Hematopoietic multipotent progenitor cell treated with erythropoietin and hydrocortisone succinate and interleukin-3 and kit ligand, for 6 days (in vitro differentiated cells): ENCODE results near the gene TP53I13.

ENCODE experiments used
- DNase-seq: peaks from one replicate; pipeline ENCODE4 v3.0.0-alpha.2; 2015

The TP53I13 gene

DNA sequence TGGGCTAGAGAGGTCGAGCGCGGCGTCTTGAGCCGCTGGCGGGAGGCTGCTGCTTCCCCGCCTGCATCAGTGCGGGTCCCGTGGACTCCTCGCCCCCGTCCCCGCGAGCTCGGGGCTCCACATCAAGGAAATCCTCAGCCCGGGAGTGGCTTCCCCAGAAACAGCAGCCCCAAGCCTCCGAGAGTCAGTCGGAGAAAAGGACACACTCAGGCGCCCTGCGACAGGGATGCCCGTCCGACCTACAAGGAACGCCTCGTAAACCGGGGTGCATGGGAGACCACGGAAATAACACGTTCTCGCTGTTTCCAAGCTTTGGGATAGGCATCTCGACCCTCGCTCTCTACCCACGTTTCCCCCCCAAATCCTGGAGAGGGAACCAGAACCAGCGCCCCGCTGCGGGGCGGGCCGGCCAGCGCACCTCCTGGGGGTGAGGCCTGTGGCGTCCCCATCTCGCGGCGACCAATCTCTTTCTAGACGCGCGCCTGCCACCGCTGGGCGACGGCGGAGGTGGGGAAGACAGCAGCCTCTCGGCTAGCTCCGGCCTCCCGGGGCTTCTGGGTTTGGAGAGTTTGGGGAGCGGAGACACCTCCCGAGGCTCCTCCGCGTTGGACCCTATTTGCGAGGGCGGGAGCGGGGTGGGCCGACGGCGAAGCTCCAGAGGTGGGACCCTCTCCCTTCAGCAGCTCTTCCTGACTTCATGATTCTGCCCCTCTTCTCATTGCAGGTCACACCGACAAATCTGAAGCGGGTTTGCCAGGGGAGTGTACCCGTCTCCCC is 759 bp upstream of the TP53I13 start:
- DNase-seq = peak; percentile 79

DNA sequence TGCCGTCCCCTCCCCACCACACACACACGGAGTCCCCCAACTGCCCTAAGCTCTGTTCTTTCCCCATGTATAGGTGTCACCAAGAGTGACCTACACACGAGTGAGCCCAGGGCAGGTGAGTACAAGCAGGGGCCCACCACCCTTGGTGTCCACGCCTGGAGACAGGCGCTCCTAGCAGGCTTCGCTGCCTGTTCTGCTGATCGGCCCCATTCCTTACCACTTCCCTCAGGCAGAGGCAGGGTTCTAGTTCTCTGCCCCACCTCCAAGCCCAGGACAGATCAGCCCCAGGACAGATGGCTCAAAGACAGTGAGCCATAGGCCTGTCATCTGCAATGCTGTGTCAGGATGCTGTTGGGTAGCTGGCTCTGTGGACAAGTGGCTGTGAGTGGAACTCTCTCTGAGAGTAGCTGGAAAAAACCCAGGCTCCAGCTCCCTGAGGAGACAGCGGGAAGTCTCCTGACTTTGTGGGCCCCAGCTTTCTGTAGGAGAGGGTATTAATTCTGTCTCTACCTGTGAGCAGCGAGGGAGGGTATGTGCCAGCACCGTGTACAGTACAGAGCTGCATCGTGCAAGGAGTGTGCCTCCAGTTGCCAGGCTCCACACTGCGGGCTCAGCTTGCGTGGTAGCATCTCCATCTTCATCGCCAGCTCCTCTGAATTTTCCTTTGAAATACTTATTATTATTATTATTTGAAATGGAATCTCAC is 897 bp downstream of the TP53I13 start:
- no peak for DNase-seq

DNA sequence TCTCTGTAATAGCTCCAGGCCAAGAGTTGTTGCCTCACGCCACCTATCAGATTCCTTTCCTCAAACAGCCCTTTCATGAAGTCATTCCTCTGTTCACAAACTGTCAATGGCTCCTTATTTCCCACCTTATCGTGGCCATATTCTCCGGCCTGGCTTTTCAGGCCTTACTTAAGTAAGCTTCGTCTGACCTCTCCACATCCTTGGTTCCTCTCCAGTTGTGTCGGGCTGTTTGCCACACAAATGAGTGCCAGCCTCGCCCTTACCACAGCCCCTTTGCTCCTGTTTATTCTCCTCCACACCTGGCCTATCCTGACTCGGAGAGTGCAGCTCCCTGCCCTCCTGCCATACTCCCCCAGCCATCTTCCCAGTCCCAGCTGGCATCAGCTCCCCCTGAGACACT is 2.0 kb downstream of the TP53I13 start:
- no peak for DNase-seq

DNA sequence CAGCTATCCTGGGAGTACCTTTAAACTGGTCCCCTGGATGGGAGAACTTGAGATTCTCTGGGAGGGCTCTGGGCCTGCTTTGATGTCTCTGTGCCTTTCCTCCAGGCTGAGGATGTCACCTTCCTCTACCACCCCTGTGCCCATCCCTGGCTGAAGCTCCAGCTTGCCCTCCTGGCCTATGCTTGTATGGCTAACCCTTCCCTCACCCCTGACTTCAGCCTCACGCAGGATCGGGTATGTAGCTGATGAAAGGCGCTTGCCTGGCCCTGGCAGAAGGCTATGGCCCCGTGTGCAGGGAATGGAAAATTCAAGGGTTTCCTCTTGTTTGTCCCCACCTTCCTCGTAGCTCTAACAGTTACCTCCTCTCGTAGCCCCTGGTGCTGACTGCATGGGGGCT is 3.0 kb downstream of the TP53I13 start:
- no peak for DNase-seq

DNA sequence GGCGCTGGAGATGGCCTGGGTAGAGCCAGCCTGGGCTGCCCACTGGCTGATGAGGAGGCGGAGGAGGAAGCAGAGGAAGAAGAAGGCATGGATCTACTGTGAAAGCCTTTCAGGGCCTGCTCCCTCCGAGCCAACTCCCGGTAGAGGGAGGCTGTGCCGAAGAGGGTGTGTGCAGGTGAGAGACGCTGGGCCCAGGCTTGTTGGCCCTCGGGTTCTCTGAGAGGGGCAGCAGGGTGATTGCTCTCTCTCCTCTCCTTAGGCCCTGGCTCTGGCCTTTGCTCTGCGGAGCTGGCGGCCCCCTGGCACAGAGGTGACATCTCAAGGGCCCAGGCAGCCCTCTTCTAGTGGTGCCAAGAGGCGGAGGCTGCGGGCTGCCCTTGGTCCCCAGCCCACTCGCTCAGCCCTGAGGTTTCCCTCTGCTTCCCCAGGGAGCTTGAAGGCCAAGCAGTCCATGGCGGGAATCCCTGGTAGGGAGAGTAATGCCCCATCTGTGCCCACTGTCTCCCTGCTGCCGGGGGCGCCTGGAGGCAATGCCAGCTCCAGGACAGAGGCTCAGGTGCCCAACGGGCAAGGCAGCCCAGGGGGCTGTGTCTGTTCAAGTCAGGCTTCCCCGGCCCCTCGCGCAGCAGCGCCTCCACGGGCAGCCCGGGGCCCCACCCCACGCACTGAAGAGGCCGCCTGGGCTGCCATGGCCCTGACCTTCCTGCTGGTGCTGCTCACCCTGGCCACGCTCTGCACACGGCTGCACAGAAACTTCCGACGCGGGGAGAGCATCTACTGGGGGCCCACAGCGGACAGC is 3.6 kb downstream of the TP53I13 start:
- DNase-seq = no peak

DNA sequence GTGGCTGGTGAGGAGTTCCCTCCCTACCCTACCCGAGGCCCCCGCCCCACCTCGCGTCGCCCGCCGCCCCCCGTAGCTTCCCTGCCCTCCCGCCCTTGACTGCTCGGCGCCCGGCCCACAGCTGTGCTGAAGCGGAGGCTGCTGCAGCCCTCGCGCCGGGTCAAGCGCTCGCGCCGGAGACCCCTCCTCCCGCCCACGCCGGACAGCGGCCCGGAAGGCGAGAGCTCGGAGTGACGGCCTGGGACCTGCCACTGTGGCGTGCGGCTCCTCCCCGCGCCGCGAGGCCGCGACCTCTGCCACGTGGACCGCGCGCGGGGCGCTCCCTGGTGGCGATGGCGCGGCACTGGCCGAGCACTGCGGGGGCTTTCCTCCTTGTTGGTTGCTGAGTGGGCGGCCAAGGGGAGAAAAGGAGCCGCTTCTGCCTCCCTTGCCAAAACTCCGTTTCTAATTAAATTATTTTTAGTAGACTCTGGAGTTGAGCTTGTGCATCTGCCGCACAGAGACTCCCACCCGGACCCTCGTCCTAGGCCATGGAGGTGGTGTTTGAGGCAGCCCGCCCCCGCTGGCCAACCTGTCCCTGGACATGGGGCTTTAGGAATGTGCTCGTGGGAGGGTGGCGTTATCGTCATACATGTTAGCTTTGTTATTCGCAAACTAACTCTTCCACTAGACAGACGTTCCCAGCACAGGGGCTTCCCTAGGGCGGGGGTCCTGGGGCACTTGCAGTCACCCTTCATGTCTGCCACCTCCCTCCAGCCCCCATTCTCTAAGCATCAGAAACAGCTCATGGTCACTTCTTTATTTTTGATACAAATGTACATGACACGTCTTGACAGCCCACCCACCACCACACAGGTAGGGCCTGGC is 4.4 kb downstream of the TP53I13 start:
- DNase-seq = peak; percentile 70

DNA sequence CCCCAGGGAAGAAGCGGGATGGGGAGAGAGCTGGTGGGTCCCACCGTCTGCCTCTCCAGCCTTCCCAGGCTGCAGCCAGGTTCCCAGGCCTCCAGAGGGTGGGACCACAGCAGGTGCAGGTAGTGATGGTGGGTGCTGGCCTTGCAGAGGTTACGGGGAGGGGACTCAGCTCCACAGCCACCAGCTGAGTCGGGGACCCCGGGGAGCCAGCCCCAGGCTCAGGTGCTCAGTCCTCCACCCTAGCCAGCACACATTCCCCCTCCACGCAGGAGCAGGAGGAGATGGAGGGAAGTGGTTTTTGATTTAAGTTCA is 5.0 kb downstream of the TP53I13 start:
- no peak for DNase-seq

DNA sequence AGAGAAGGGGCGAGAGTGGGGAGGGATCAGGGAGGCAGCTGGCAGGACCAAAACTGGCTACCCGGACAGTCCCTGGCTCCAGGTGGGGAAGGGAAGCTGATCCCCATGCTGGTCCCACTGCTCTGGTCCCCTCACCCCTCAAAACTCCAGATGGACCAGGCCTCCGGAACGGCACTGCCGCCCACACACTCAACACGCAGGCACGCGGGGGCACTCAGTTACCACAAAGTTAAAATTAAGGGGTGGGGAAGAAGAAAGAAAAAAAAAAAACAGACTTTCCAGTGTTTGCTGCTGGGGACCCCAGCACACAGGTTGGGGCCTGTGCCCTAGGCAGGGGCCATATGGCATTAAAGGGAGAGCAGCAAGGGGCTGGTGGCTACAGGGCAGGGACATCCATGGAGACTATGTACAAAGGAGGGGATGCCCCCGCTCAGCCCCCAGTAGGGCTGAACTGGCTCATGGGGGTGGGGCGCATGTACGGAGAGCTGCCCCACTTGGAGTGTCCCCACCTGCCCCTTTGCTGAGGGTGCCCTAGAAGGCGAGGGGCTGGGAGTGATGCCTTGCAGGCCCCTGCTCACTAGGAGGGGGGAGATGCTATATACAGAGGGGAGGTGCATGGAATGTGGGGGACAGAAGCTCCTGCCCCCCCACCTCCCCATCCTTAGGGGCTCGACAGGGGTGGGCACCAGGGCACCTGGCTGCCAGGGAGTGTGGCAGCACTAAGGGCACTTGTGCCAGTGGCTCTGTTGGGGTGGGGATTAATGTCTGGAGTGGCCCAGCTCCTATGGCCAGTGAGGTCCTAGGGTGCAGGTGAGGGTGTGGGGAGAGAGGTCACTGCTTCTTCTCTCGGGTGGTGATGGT is 5.6 kb downstream of the TP53I13 start:
- no peak for DNase-seq

DNA sequence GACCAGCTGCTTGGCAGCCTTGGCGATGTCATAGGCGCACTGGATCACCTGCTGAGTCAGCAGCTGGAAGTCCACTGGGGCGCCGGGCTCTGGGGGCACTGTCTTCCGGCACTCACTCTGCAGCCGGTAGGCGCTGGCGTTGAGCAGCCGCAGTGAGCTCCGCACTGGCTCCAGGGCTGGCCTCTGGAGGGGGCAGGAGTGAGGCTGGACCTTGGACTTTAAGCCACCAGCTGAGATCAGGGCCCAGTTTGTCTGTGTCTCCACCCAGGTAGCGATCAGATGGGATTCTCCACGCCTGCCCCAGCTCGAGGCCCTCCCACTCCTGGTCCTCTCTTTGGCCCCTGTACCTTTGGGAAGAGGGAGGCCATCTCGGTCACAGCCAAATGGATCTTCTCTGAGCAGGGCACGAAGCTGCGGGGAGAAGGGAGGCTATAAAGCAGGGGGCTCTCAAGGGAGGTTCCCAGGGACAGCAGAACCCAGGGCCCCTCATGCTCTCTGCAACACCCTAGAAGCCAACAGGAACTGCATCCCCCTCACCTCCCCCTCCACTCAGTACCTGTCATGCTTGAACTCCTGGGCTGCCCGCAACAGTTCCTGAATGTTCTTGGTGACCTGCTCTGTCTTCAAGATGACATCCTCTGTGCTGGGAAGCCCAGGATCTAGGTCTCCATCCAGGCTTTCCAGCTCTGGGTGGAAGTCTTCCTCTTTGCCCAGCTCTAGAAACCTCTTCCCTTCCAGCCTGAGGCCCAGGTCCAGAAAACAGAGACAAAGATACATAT is 6.4 kb downstream of the TP53I13 start:
- no peak for DNase-seq

DNA sequence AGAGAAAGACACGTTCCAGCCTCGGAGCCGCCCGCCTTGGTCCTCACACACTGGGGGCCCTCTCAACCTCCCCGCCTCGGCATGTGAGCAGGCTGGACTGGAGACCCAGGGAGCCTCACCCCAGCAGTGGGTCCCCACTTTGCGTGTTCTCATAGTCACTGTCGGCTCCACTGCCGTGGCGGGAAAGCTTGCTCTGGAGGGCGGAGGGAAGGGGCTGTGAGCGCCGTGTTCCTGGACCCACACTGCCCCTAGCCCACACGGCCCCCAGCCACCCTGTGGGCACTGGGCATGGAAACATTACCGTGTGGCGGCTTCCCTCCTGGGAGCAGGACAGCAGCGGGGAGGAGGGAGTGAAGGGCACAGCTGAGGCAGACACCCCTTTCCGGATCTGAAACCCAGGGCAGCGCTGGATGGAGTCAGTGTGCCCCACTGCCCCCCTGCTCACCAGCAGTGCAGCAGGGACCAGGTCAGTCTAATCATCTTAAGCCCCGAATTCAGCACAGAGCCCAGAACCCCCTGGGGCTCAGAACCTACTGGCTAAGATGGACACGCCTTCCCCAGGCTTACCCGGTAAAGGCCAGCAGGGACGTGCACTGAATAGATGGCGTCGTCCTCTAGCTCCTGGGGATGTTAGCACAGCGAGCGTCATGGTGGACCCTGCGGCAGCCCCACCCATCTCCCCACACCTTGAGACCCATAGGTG is 7.2 kb downstream of the TP53I13 start:
- no peak for DNase-seq

DNA sequence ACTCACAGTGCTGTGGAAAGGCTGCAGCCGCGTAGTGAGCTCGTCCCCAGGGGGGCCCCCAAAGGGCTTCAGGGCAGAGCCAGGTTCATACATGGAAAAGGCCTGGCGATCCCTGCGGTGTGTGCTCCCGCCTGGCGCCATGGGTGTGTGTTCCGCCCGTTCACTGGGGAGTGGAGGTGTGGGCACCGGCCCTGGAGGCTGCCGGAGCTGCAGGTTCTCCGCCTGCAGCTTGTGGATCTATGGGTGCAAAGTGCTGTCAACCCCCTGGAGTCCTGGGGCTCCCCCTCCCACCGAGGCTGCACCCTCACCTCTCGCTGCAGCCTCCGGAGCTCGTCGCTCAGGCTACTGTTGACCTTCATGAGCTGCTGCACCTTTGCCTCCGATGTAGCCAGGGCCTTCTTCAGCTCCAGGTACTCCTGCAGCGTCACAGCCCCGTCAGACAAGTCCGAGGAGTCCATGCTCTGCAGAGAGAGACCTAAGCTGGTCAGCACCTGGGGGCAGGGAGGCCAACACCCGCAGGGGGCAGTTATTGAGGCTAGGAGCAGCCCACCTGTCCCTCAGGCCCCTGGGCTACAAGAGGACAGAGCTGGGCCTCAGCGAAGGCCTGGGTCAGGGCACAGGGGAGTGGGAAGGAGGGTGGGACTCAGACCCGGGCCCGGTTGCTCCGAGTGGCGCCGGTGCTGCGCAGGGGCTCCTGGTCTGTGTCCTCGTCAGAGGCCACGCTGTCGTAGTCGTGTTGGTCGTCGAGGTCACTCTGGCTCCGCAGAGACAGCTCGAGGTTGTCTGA is 7.9 kb downstream of the TP53I13 start:
- no peak for DNase-seq

DNA sequence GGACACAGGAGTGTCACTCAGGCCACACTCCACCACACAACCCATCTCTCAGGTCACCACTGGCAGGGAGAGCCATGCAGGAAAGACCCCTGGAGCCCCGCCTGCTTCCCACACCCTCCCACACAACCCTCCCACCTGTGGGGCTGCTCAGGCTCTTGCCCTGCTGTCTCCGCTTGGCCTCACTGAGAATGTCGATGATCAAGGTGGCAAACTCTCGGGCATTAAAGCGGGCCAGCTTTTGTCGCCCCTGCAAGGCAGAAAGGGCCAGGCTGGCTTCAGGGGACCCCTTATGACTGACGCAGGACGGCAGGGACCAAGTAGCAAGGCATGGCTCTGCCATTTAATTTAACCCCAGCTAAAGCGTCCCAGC is 8.5 kb downstream of the TP53I13 start:
- DNase-seq = no peak

DNA sequence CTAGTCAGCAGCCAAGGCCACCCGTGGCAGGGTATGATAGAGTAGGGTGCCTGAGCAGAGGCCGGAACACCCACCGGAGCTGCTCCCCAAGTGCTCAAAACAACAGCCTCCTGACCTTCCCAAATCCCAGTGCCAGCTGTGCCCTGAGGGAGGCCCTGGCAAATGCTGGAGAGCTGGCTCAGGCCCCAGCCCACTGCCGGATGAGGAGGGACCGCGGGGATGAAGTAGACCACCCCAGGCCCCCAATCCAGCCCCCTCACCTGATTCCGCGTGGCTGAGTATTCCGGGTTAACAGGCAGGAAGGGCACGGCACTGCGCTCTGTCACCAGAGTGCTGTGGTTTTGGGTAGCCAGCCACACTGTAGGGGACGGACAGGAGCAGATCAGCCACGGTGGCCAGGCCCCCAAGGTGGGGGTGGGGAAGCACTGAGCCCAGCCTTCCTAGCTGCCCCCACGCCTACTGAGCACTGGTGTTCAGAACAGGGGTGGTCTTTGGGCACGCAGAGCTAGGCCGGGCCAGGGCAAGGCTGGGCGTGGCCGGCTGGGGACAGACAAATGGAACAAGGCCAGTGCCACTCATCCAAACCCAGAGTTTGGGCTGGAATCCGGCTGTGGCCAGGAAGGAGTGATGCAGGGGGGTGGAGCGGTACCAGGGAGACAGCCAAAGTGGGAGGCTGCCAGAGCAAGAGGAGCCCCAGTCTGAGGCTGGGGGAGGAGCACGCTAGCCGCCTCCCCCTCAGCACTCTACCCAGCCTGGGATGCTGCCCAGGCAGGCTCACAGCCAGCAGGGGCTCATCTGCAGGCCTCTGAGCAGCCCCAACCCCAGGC is 9.1 kb downstream of the TP53I13 start:
- no peak for DNase-seq

DNA sequence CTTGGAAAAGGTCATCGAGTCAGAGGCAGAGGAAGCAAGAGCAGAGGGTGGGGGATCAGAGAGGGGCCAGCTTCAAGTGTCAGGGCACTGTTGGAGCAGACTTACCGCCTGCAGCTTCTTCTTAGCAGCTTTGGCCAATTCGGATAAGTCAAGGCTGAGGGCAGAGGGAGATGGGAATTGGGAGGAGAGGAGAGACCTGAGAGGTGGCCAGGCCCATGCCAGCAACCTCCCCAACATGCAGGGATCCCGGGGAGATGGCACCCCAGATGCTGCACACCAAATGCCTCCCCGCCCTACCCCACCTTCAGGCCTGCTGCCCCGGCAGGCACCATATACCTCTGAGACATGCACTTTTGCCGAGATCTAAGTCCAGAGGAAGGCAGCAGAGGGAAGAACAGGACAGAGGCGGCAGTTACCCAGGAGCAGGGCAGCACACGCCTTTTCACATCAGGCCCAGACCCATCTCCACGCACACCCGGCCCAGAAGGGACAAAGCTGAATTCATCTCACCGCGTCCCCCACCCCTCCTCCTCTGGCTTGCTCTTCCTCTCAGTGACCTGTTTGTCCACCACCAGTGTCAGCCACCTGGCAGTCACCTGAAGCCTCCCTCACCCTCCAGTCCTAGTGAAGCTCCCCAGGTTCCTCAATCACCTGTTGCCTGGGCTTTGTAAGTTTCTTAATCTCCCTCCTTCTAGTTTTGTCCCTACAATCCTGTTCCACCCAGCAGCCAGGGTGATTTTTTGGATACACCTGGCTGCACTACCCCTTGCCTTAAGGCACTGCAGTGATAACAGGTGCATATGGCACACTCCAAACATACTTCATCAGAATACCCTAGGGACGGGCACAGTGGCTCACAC is 10.4 kb downstream of the TP53I13 start:
- DNase-seq = no peak

DNA sequence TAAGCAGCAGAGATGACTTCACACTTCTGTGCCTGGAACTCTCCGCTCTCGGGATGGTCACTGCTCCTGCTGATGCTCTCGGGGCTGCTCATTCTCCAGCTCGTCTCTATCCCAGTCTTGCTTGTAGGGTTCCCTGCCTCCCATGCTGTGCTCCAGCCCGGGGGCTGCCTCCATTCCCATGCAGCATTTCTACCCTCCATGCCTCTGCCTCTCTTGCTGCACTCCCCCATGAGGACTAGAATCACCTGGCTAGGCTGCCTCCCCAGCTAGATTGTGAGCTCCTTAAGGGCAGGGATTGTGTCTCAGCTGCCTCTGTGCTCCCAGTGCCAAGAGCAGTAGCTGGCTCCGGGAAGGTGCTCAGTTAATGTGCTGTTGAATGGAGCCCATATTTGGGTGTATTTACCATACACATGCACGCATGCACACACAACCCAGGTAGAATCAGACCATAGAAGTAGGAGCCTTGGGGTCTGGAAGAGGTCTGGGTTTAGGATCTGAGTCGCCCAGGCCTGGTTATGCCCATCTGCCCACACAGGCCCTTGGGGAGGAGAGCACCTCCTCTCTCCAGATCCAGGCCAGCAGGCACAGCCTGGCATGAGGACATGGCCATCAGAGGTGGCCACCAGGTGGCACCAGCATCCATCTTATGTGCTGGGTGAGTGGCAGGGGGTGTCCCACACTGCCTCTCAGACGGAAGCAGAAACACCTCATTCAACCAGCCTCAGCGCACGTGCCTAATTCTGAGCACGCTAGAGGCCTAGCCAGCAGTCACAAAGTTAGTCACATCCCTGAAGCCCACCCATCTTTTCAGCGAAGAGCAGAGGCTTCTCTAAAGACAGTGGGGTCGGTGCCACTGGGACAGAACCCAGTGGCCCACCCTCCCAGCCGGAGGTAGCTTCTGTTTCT is 11.6 kb downstream of the TP53I13 start:
- peak; percentile 94 for DNase-seq

DNA sequence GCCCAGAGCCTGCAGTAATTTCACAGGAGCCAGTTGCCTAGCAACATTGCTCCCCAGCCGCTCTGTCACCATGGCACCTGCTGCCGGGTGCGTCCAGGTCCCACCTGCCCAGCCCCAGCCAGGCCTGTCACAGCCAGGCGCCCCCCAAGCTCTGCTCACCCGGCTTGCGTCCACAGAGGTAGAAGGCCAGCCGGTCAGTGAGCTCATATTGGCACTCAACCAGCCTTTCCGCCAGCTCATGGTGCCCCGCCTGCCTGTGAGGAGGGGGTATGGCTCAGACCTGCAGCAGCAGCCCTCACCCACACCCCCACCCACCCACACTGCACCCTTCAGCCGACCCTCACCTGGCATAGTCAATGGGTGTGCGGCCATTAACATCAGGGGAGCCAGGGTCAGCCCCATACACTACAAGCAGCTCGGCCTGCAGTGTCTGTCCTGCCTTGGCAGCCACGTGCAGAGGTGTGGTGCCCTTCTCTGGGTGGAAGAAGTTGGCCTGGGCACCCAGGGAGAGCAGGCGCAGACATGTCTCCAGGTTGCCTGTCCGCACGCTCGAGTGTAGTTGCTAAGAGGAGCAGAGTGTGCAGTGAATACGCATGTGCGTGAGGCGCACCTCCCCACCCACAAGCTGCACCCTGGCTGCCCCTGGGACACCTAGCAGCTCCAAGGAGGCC is 13.2 kb downstream of the TP53I13 start:
- no peak for DNase-seq
